AG09309 (cell line): ENCODE data around the gene ZNF787.

Source experiments
- DNase-seq: peaks from one replicate; pipeline ENCODE4 v3.0.0-alpha.2; 2010; ENCODE audit warnings: low read depth
- H3K4me3 ChIP-seq: 2 replicates; pipeline ENCODE4 v1.5.1; 2011; ENCODE audit warnings: mild to moderate bottlenecking, low read depth, low read length, moderate library complexity; ENCODE audit not compliant: control insufficient read depth
- CTCF ChIP-seq: IDR thresholded peaks from 2 replicates; pipeline ENCODE4 v1.5.1; 2011; ENCODE audit warnings: mild to moderate bottlenecking, low read depth, low read length, inconsistent platforms; ENCODE audit not compliant: insufficient read depth, control insufficient read depth; ENCODE audit errors: missing control alignments

Gene ZNF787

GRCh38 chr19:56159622-56160271 is 38.7 kb upstream of the ZNF787 start:
- no peak for DNase-seq
- TF ChIP-seq CTCF: no peak
- no peak overlapping the region for H3K4me3 ChIP-seq

GRCh38 chr19:56159009-56159559 is 38.0 kb upstream of the ZNF787 start:
- DNase-seq: no peak
- TF ChIP-seq CTCF: no peak
- H3K4me3 ChIP-seq: no peak overlapping the region

GRCh38 chr19:56158170-56158757 is 37.2 kb upstream of the ZNF787 start:
- no peak for DNase-seq
- H3K4me3 ChIP-seq: no peak overlapping the region
- TF ChIP-seq CTCF: no peak

GRCh38 chr19:56156768-56157167 is 35.7 kb upstream of the ZNF787 start:
- no peak for DNase-seq
- H3K4me3 ChIP-seq: no peak overlapping the region
- no peak for TF ChIP-seq CTCF

- peak; percentile 39 for TF ChIP-seq CTCF
- no peak overlapping the region for H3K4me3 ChIP-seq
- no peak for DNase-seq
Observed at GRCh38 chr19:56155124-56155687, 34.1 kb upstream of the ZNF787 start.

- no peak for DNase-seq
- no peak overlapping the region for H3K4me3 ChIP-seq
Observed at GRCh38 chr19:56153507-56153906, 32.4 kb upstream of the ZNF787 start.

More at GRCh38 chr19:56153507-56153906, 32.4 kb upstream of the ZNF787 start:
- no peak for TF ChIP-seq CTCF
